A549 (cell line): ENCODE data around the gene VSX1. TPM values are rescaled to one million over a fixed set of nuclear protein-coding genes. Genes with fewer than 3 reads are reported as not detected.

Experiments used
- ATAC-seq, 2 experiments: fragments of 200-7000 bp in 1 of 2; fragments of >200 bp in 1 of 2; cut with Nextera tagmentation in 1 of 2; cut with Tn5 transposase in 1 of 2; 3 replicates each; pipeline versions ENCODE4 v1.8.0 to v1.9.1; 2018 to 2020; ENCODE audit warnings: mild to moderate bottlenecking in 1 of 2, moderate library complexity in 1 of 2
- CTCF ChIA-PET: fragments of 300-600 bp; sonication (Branson Sonifier 250); formaldehyde crosslinking; extraction: SDS; loops from one replicate; lab custom pipeline; 2021; ENCODE audit warnings: antibody characterized with exemption, inconsistent platforms; lab: Yijun Ruan, JAX
- POLR2A ChIA-PET: fragments of 350-600 bp; formaldehyde crosslinking; extraction: SDS; loops from one replicate; lab custom pipeline; 2021; ENCODE audit warnings: antibody characterized with exemption, inconsistent platforms; lab: Yijun Ruan, JAX
- DNase-seq, 2 experiments: peaks; one replicate each; pipeline versions ENCODE4 v3.0.0 to v3.0.0-alpha.2; 2011 to 2016; ENCODE audit warnings: low read depth in 1 of 2, low spot score in 1 of 2
- FAIRE-seq: peaks from 2 replicates; lab custom pipeline; 2011; peaks lifted over from hg19 to GRCh38; lab: Jason Lieb, UNC
- H3K27ac ChIP-seq, 2 experiments: fragments of >200 bp; sonication (Bioruptor Twin); formaldehyde crosslinking; 3 replicates each; pipeline ENCODE4 v1.5.1; 2016 to 2017
- H3K4me1 ChIP-seq: fragments of >200 bp; sonication (Bioruptor Twin); formaldehyde crosslinking; 3 replicates; pipeline ENCODE4 v1.6.1; 2016
- H3K4me2 ChIP-seq: fragments of >200 bp; sonication (Bioruptor Twin); formaldehyde crosslinking; 3 replicates; pipeline ENCODE4 v1.6.1; 2016
- H3K4me3 ChIP-seq: fragments of >200 bp; sonication (Bioruptor Twin); formaldehyde crosslinking; 3 replicates; pipeline ENCODE4 v1.5.1; 2016
- H3K9me3 ChIP-seq: fragments of >200 bp; sonication (Bioruptor Twin); formaldehyde crosslinking; 3 replicates; pipeline ENCODE4 v1.6.1; 2016
- CEBPB ChIP-seq, 2 experiments: fragments of >200 bp in 1 of 2; sonication (Bioruptor Twin) in 1 of 2; formaldehyde crosslinking in 1 of 2; IDR thresholded peaks; 2 replicates each; pipeline ENCODE4 v1.6.1; 2012 to 2016
- CHD2 ChIP-seq: fragments of 150-350 bp; IDR thresholded peaks from 2 replicates; pipeline ENCODE4 v1.6.1; 2014; ENCODE audit warnings: low read length; ENCODE audit not compliant: partially characterized antibody
- CHD4 ChIP-seq: fragments of 200-600 bp; sonication (generic); IDR thresholded peaks from 2 replicates; pipeline ENCODE4 v1.6.1; 2016; ENCODE audit warnings: antibody characterized with exemption, mild to moderate bottlenecking, borderline replicate concordance
- EHF ChIP-seq: fragments of 250-450 bp; sonication (Bioruptor Pico); IDR thresholded peaks from 2 replicates; pipeline ENCODE4 v1.5.0; 2020; ENCODE audit warnings: mild to moderate bottlenecking
- EP300 ChIP-seq, 2 experiments: fragments of >200 bp; sonication (Bioruptor Twin); formaldehyde crosslinking; IDR thresholded peaks; 2 replicates in 1 of 2; 3 replicates in 1 of 2; pipeline ENCODE4 v1.6.1; 2016 to 2017
- ESRRA ChIP-seq: fragments of 150-350 bp; IDR thresholded peaks from 2 replicates; pipeline ENCODE4 v1.6.1; 2014; ENCODE audit warnings: mild to moderate bottlenecking, low read length, borderline replicate concordance
- FOSB ChIP-seq: fragments of 250-450 bp; sonication (Bioruptor Pico); IDR thresholded peaks from 2 replicates; pipeline ENCODE4 v1.5.0; 2020; ENCODE audit warnings: mild to moderate bottlenecking, moderate library complexity
- FOSL2 ChIP-seq, 2 experiments: fragments of 450-650 bp in 1 of 2; fragments of >200 bp in 1 of 2; sonication (Bioruptor Twin) in 1 of 2; formaldehyde crosslinking; IDR thresholded peaks; 2 replicates each; pipeline versions ENCODE4 v1.5.0 to v1.6.1; 2016 to 2020; ENCODE audit warnings: mild to moderate bottlenecking in 1 of 2, moderate library complexity in 1 of 2
- GATA3 ChIP-seq: IDR thresholded peaks from 2 replicates; pipeline ENCODE4 v1.6.1; 2012; ENCODE audit warnings: borderline replicate concordance
- HDAC2 ChIP-seq: fragments of 200-600 bp; sonication (generic); IDR thresholded peaks from 2 replicates; pipeline ENCODE4 v1.6.1; 2016
- HOXA7 ChIP-seq: fragments of 250-450 bp; sonication (Bioruptor Pico); IDR thresholded peaks from 2 replicates; pipeline ENCODE4 v1.5.0; 2020; ENCODE audit warnings: mild to moderate bottlenecking, moderate library complexity
- JUN ChIP-seq, 2 experiments: fragments of >200 bp; sonication (Bioruptor Twin); formaldehyde crosslinking; IDR thresholded peaks; 2 replicates in 1 of 2; 3 replicates in 1 of 2; pipeline ENCODE4 v1.6.1; 2016 to 2017
- KDM1A ChIP-seq: fragments of 200-600 bp; sonication (generic); IDR thresholded peaks from 2 replicates; pipeline ENCODE4 v1.6.1; 2016; ENCODE audit warnings: low read depth, mild to moderate bottlenecking
- MAFK ChIP-seq: fragments of 450-650 bp; IDR thresholded peaks from 2 replicates; pipeline ENCODE4 v1.6.1; 2014; ENCODE audit not compliant: partially characterized antibody
- MYC ChIP-seq: IDR thresholded peaks from 2 replicates; pipeline ENCODE4 v1.6.1; 2012; ENCODE audit warnings: mild to moderate bottlenecking, inconsistent platforms, low read length, improper control_type of control experiment, borderline replicate concordance
- NPAS2 ChIP-seq: fragments of 250-450 bp; sonication (Bioruptor Pico); IDR thresholded peaks from 2 replicates; pipeline ENCODE4 v1.8.0; 2022; ENCODE audit warnings: mild to moderate bottlenecking, moderate library complexity, borderline replicate concordance
- NR3C1 ChIP-seq: fragments of >200 bp; sonication (Bioruptor Twin); formaldehyde crosslinking; IDR thresholded peaks from 3 replicates; pipeline ENCODE4 v1.6.1; 2017
- PHF8 ChIP-seq: fragments of 200-600 bp; sonication (generic); IDR thresholded peaks from 2 replicates; pipeline ENCODE4 v1.6.1; 2016; ENCODE audit warnings: low read depth, mild to moderate bottlenecking, antibody characterized with exemption, moderate library complexity, borderline replicate concordance
- POLR2A ChIP-seq: IDR thresholded peaks from 2 replicates; pipeline ENCODE4 v1.6.1; 2012; ENCODE audit warnings: mild to moderate bottlenecking, low read length
- RCOR1 ChIP-seq: fragments of 150-350 bp; IDR thresholded peaks from 2 replicates; pipeline ENCODE4 v1.6.1; 2014; ENCODE audit warnings: antibody characterized with exemption, low read length, low read depth
- TFCP2L1 ChIP-seq: fragments of 250-450 bp; sonication (Bioruptor Pico); IDR thresholded peaks from 2 replicates; pipeline ENCODE4 v1.5.0; 2021; ENCODE audit warnings: mild to moderate bottlenecking
- ZFP36 ChIP-seq: fragments of 450-650 bp; IDR thresholded peaks from 2 replicates; pipeline ENCODE4 v1.6.1; 2014; ENCODE audit warnings: borderline replicate concordance; ENCODE audit not compliant: partially characterized antibody
- ZSCAN20 ChIP-seq: fragments of 250-450 bp; sonication (Bioruptor Pico); IDR thresholded peaks from 2 replicates; pipeline ENCODE4 v1.8.0; 2022; ENCODE audit warnings: mild to moderate bottlenecking, moderate library complexity
- WGBS: methylation state at CpG from one replicate; pipeline ENCODE4 v1.1.6; 2017; ENCODE audit errors: missing lambda C conversion rate; 5-methylcytosine and 5-hydroxymethylcytosine counted together
- polyA plus RNA-seq, 4 experiments: library from polyadenylated mRNA; depleted of rRNA in 3 of 4; stranded (reverse); fragments of >200 nt; fragmentation: RNase III in 1 of 4; extraction: RNeasy Plus Mini Kit Qiagen cat#74134 plus additional on column Dnase treatment in 1 of 4; gene quantifications; 2 replicates in 3 of 4; 3 replicates in 1 of 4; pipeline ENCODE4 v1.2.3, GENCODE V29; 2011 to 2017
- TF ChIP-seq, protein P1 (sequence below): fragments of >200 bp; sonication (Bioruptor Twin); formaldehyde crosslinking; IDR thresholded peaks from 2 replicates; pipeline ENCODE4 v1.6.1; 2016
- TF ChIP-seq, protein P2 (sequence below): fragments of >200 bp; sonication (Bioruptor Twin); formaldehyde crosslinking; IDR thresholded peaks from 3 replicates; pipeline ENCODE4 v1.6.1; 2016
- TF ChIP-seq, protein P3 (sequence below): fragments of 250-450 bp; sonication (Bioruptor Pico); IDR thresholded peaks from 2 replicates; pipeline ENCODE4 v1.5.0; 2020; ENCODE audit warnings: low read depth, mild to moderate bottlenecking, moderate library complexity
- TF ChIP-seq, protein P4 (sequence below): fragments of 250-450 bp; sonication (Bioruptor Pico); IDR thresholded peaks from 2 replicates; pipeline ENCODE4 v1.5.0; 2021; ENCODE audit warnings: mild to moderate bottlenecking, moderate library complexity, borderline replicate concordance
- TF ChIP-seq, protein P5 (sequence below): IDR thresholded peaks from 2 replicates; pipeline ENCODE4 v1.6.1; 2012
- TF ChIP-seq, protein P6 (sequence below): fragments of 450-650 bp; IDR thresholded peaks from 2 replicates; pipeline ENCODE4 v1.6.1; 2014; ENCODE audit warnings: antibody characterized with exemption
- TF ChIP-seq, protein P7 (sequence below): fragments of 200-600 bp; sonication (generic); IDR thresholded peaks from 2 replicates; pipeline ENCODE4 v1.6.1; 2016; ENCODE audit warnings: antibody characterized with exemption, mild to moderate bottlenecking, moderate library complexity

Gene VSX1
- polyA plus RNA-seq, 2 of the 4 experiments (the other 2 are of a cell fraction): 0.77 to 2.9 TPM

DNA sequence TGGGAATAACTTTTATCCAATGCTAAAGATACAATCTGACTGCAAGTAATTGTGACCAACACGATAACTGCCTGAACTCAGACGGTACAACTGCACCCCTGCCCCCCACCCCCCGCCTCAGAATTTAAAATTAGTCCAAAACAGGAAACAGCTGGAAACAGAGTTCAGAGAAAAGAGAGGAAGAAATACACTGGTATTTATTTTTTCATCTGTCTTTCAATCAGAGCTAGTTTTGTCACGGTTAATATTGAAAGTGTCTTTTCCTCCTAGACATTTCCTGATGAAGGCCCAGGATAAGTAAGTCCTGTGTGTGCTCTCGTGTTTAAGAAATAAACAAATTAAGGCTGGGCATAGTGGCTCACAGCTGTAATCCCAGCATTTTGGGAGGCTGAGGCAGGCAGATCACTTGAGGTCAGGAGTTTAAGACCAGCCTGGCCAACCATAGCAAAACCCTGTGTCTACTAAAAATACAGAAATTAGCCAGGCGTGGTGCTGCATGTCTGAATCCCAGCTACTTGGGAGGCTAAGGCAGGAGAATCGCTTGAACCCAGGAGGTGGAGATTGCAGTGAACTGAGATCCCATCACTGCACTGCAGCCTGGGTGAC is 45.5 kb downstream of the VSX1 start:
- ChIA-PET POLR2A (no interaction called here), CTCF (interaction anchor here (0.6 to 1.5 kb wide), 3 partner anchors 26 to 509 kb away, joined by 3 to 5 read pairs (median 3); no protein-coding TSS in a partner anchor)
- DNase-seq (no peak), ATAC-seq (no peak), FAIRE-seq (no peak)
- H3K4me2 ChIP-seq: no peak overlapping the region
- H3K4me1 ChIP-seq: no peaks in the 10 kb centered on the region
- no peak overlapping the region for H3K27ac ChIP-seq
- no peaks in the 10 kb centered on the region for H3K9me3 ChIP-seq
- 80% methylated on average over 7 of the region's 7 CpGs for WGBS
- H3K4me3 ChIP-seq: no peak overlapping the region
- TF ChIP-seq RCOR1 (no peak), POLR2A (no peak), FOSL2 (IDR thresholded peaks at IDR 0.05) (no peak), FOSL2 (CRISPR knock-in tag; IDR thresholded peaks at IDR 0.05) (no peak), TFCP2L1 (CRISPR knock-in tag) (no peak), HDAC2 (no peak), JUN (IDR thresholded peaks at IDR 0.05) (no peak), CHD2 (no peak), ZSCAN20 (CRISPR knock-in tag) (no peak), CEBPB (IDR thresholded peaks at IDR 0.05) (no peak), EP300 (IDR thresholded peaks at IDR 0.05) (no peak), ZFP36 (no peak), NR3C1 (no peak), MYC (no peak), EHF (CRISPR knock-in tag) (no peak), HOXA7 (CRISPR knock-in tag) (no peak), PHF8 (no peak), FOSB (CRISPR knock-in tag) (no peak)
- TF ChIP-seq, protein P1, sequence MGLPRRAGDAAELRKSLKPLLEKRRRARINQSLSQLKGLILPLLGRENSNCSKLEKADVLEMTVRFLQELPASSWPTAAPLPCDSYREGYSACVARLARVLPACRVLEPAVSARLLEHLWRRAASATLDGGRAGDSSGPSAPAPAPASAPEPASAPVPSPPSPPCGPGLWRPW: no peak
- TF ChIP-seq, protein P2, sequence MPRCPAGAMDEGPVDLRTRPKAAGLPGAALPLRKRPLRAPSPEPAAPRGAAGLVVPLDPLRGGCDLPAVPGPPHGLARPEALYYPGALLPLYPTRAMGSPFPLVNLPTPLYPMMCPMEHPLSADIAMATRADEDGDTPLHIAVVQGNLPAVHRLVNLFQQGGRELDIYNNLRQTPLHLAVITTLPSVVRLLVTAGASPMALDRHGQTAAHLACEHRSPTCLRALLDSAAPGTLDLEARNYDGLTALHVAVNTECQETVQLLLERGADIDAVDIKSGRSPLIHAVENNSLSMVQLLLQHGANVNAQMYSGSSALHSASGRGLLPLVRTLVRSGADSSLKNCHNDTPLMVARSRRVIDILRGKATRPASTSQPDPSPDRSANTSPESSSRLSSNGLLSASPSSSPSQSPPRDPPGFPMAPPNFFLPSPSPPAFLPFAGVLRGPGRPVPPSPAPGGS: no peak
- TF ChIP-seq, protein P3, sequence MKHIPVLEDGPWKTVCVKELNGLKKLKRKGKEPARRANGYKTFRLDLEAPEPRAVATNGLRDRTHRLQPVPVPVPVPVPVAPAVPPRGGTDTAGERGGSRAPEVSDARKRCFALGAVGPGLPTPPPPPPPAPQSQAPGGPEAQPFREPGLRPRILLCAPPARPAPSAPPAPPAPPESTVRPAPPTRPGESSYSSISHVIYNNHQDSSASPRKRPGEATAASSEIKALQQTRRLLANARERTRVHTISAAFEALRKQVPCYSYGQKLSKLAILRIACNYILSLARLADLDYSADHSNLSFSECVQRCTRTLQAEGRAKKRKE (CRISPR knock-in tag): no peak

DNA sequence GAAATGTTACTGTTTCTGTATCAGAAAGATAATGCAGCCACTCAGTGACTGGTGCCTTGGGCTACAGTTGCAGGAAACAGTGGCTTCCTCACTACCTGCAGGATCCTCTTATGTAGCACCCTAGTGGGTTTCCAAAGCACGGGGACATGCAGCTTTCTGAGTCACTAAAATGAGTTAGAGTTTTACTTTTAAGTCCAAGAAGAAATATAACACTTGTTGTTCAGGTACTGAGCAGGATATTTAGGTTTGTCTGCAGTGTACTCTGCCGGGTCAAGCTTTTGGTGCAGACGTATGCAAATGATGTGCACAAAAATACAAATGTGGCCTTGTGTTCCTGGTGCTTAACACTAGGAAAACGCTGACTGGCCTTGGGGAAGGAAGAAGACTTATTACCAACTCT is 46.0 kb downstream of the VSX1 start:
- Histone ChIP-seq H3K4me2 (no peak overlapping the region), H3K4me1 (no peaks in the 10 kb centered on the region), H3K27ac (no peak overlapping the region), H3K4me3 (no peak overlapping the region), H3K9me3 (no peaks in the 10 kb centered on the region)
- no peak for DNase-seq
- WGBS: 76% methylated on average over 4 of the region's 4 CpGs
- ChIA-PET POLR2A (no interaction called here), CTCF (interaction anchor here (1.1 to 1.5 kb wide), 2 partner anchors 27 to 29 kb away, joined by 3 to 5 read pairs; no protein-coding TSS in a partner anchor)
- no peak for FAIRE-seq
- ATAC-seq: no peak
- TF ChIP-seq HDAC2 (no peak), CHD4 (no peak), MAFK (no peak), TFCP2L1 (CRISPR knock-in tag) (no peak), GATA3 (no peak), HOXA7 (CRISPR knock-in tag) (no peak), CHD2 (no peak), KDM1A (no peak), ESRRA (no peak), EP300 (IDR thresholded peaks at IDR 0.05) (no peak), NPAS2 (no peak)
- TF ChIP-seq, protein P4, sequence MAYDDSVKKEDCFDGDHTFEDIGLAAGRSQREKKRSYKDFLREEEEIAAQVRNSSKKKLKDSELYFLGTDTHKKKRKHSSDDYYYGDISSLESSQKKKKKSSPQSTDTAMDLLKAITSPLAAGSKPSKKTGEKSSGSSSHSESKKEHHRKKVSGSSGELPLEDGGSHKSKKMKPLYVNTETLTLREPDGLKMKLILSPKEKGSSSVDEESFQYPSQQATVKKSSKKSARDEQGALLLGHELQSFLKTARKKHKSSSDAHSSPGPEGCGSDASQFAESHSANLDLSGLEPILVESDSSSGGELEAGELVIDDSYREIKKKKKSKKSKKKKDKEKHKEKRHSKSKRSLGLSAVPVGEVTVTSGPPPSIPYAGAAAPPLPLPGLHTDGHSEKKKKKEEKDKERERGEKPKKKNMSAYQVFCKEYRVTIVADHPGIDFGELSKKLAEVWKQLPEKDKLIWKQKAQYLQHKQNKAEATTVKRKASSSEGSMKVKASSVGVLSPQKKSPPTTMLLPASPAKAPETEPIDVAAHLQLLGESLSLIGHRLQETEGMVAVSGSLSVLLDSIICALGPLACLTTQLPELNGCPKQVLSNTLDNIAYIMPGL (CRISPR knock-in tag): no peak
- TF ChIP-seq, protein P5, sequence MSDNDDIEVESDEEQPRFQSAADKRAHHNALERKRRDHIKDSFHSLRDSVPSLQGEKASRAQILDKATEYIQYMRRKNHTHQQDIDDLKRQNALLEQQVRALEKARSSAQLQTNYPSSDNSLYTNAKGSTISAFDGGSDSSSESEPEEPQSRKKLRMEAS: no peak
- TF ChIP-seq, protein P6, sequence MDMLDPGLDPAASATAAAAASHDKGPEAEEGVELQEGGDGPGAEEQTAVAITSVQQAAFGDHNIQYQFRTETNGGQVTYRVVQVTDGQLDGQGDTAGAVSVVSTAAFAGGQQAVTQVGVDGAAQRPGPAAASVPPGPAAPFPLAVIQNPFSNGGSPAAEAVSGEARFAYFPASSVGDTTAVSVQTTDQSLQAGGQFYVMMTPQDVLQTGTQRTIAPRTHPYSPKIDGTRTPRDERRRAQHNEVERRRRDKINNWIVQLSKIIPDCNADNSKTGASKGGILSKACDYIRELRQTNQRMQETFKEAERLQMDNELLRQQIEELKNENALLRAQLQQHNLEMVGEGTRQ: no peak
- TF ChIP-seq, protein P7, sequence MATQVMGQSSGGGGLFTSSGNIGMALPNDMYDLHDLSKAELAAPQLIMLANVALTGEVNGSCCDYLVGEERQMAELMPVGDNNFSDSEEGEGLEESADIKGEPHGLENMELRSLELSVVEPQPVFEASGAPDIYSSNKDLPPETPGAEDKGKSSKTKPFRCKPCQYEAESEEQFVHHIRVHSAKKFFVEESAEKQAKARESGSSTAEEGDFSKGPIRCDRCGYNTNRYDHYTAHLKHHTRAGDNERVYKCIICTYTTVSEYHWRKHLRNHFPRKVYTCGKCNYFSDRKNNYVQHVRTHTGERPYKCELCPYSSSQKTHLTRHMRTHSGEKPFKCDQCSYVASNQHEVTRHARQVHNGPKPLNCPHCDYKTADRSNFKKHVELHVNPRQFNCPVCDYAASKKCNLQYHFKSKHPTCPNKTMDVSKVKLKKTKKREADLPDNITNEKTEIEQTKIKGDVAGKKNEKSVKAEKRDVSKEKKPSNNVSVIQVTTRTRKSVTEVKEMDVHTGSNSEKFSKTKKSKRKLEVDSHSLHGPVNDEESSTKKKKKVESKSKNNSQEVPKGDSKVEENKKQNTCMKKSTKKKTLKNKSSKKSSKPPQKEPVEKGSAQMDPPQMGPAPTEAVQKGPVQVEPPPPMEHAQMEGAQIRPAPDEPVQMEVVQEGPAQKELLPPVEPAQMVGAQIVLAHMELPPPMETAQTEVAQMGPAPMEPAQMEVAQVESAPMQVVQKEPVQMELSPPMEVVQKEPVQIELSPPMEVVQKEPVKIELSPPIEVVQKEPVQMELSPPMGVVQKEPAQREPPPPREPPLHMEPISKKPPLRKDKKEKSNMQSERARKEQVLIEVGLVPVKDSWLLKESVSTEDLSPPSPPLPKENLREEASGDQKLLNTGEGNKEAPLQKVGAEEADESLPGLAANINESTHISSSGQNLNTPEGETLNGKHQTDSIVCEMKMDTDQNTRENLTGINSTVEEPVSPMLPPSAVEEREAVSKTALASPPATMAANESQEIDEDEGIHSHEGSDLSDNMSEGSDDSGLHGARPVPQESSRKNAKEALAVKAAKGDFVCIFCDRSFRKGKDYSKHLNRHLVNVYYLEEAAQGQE: no peak
